Right hindlimb (tissue), 1 donor: ENCODE measurements around the gene GPALPP1.
"Not testable (repeated sequence)": the region's sequence is repeated elsewhere in the genome, so short reads cannot be mapped to it uniquely, and the experiment has no call there.

Experiments used
- DNase-seq: peaks from one replicate; pipeline ENCODE4 v3.0.0-alpha.2; 2018

GPALPP1 gene, protein sequence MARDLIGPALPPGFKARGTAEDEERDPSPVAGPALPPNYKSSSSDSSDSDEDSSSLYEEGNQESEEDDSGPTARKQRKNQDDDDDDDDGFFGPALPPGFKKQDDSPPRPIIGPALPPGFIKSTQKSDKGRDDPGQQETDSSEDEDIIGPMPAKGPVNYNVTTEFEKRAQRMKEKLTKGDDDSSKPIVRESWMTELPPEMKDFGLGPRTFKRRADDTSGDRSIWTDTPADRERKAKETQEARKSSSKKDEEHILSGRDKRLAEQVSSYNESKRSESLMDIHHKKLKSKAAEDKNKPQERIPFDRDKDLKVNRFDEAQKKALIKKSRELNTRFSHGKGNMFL

GRCh38 chr13:44989071-44989889 is at the start of gene GPALPP1, which contains the start of gene NUFIP1:
Gene GPALPP1, plus strand, starts transcription at chr13:44989538. Its CDS starts 117 bp downstream, at chr13:44989655.
Gene NUFIP1, minus strand, starts transcription at chr13:44989471. Its CDS starts 35 bp downstream, at chr13:44989436.
- peak; percentile 96 for DNase-seq

DNA sequence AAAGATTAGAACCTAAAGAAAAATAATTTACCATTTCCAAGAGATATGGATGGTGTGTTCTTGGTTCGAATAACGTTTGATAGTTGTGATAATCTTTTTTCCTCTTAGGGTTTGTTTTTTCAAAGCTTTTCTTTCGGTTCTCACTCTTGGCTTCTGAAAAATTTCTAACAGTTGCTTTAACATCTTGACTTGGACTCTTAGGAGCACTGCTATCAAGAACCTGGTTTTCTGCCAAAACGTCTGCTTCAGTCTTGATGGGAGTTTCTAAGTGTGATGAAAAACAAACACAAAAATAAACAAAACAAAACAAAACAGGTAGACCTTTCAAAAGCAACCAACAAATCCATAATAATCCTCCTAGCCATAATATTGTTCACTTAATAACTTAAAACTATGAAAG is 45.9 kb upstream of the GPALPP1 start:
- not testable (repeated sequence) for DNase-seq

- DNase-seq, result no peak
Observed at GRCh38 chr13:44951184-44951583, 38.2 kb upstream of the GPALPP1 start.

DNA sequence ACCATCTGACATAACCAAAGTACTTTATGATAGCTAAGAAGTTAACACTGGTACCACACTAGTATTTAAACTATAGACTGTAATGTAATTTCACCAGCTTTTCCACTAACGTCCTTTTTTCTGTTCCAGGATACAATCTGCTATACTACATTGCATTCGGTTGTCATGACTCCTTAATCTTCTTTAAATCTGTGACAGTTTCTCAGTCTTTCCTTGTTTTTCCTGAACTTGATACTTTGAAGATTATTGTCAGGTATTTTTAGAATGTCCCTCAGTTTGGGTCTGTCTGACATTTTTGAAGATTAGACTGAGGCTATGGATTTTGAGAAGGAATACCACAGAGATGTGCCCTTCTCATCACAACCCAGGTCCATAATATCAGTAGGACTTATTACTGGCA is 36.7 kb upstream of the GPALPP1 start:
- no peak for DNase-seq

- no peak for DNase-seq
Observed at GRCh38 chr13:44954224-44954623, 35.1 kb upstream of the GPALPP1 start.

DNA sequence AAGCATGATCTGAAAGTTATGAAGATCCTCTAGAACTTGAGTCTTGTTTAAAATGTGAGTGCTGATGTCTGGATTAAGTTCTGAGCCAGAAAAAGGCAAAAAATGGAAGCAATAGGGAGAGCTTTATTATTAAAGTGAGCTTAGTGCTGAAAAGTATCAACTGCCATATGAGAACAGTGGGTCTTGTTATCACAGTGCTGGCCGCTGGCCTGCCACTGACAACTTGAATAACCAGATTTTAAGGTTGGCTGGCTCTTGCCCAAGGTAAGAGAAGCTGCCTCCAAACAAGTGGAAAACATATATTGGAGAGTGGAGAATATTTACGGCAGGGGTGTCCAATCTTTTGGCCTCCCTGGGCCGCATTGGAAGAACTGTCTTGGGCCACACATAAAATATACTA is 33.9 kb upstream of the GPALPP1 start:
- no peak for DNase-seq

GRCh38 chr13:44961997-44962396 is 27.3 kb upstream of the GPALPP1 start:
- DNase-seq, result no peak

GRCh38 chr13:44967704-44968433 is 21.5 kb upstream of the GPALPP1 start:
- no peak for DNase-seq

DNA sequence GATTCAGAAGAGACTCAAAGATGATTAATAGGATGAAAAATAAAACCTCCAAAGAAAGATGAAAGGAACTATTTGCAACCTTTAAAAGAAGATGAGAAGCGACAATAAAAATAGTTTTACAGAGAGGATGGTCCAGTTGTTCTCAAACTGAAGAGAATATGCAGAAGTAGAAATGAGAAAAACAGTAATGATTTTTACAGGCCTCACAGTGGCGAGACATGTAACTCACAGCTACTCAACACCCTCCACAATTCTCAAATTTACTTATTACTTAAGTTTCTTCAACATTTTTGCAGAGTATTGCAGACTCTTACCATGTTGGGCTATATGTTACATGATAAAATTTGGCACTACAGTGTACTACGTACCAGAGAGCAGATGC is 20.9 kb upstream of the GPALPP1 start:
- no peak for DNase-seq

GRCh38 chr13:44969551-44970484 is 19.5 kb upstream of the GPALPP1 start:
- no peak for DNase-seq

GRCh38 chr13:44971656-44972595 is 17.4 kb upstream of the GPALPP1 start:
- no peak for DNase-seq

DNA sequence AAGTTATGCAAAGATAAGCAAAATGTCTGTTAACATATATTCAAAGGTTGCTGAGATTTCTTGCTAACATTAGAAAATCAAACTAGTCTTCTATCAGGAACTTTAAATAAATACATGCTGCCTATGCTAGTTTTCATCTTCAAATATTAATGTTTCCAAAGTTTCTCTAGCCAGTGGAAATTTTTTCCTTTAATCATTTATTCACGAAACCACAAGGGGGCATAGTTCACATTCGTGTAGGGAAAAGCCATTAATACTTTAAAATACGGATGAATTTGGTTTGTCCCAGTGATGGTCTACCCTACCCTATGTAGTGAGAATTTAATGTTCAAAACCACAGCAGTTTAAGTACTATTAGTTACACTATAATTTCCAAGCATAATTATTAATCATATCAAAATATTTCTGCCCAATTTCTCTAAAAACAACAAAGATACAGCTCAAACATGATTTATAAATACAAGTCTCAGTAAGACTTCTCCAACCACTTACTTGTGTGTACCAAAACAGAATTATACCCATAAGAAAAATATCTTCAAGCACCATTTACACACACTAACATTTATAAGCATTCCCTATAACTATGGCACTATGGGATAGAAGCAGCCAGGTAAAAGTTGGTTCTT is 16.3 kb upstream of the GPALPP1 start:
- DNase-seq, result no peak

GRCh38 chr13:44974056-44974793 is 15.1 kb upstream of the GPALPP1 start:
- DNase-seq, result no peak

DNA sequence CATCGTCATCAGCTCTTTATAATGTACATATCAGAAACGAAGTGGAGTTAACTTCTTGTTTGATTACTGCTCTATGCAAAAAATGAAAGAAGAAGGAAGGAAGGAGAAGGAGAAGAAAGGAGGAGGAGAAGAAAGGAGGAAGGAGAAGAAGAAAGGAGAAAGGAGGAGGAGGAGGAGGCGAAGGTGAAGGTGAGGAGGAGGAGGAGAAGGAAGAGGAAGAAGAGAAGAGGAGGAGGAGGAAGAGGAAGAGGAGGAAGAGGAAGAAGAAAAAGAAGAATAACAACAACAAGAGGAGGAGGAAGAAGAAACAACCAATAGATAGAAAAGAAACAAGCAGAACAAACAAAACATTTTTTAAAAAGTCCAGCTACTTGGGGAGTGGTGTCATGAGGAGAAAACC is 13.1 kb upstream of the GPALPP1 start:
- no peak for DNase-seq

- no peak for DNase-seq
Observed at GRCh38 chr13:44976949-44977583, 12.3 kb upstream of the GPALPP1 start.

- DNase-seq, result no peak
Observed at GRCh38 chr13:44978328-44978727, 11.0 kb upstream of the GPALPP1 start.

DNA sequence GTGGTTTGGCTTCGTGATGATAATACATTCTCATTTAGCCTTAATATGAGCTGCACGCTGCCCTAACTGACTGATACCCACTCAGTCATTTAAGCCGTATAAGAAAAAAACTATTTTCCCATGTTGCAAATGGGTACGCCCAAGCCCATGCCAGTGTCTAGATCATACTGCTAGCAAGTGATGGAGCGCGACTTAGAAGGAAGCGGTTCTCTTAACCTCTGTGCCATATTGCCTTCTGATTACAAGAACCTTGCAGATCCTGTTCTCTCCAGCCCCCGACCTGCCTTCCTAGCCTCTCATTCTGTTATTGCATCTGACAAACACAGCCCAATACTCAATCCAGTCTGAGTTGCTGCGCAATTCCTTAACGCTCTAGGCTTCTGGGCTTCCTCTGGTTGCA is 603 bp downstream of the GPALPP1 start:
- no peak for DNase-seq

- DNase-seq, result no peak
Observed at GRCh38 chr13:45003417-45003816, 14.1 kb downstream of the GPALPP1 start.

DNA sequence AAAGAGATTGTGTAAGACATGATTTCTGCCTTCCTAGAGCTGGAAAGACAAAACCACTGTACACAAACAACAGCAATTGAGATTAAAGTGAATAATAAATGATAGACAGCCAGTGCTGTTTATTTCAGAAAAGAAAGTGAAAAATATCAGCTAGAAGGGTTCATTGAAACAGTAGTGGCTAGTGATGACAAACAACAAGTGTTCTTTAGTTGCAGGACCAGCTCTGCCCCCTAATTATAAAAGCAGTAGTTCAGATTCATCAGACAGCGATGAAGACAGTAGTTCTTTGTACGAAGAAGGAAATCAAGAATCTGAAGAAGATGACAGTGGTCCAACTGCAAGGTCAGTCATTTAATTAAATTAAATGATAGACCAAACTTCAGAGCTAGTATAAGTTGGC is 14.8 kb downstream of the GPALPP1 start:
- DNase-seq, result no peak
